H1 (cell line): Measurements from ENCODE around the gene ITGB8. TPM values are rescaled to one million over a fixed set of nuclear protein-coding genes. Genes with fewer than 3 reads are reported as not detected.

Source experiments
- CHD2 ChIP-seq: IDR thresholded peaks from 2 replicates; pipeline ENCODE4 v1.6.1; 2012; ENCODE audit warnings: low read length, improper control_type of control experiment
- CHD7 ChIP-seq: fragments of 300-600 bp; sonication (generic); IDR thresholded peaks from 2 replicates; pipeline ENCODE4 v1.7.1; 2012; ENCODE audit warnings: low read length, moderate library complexity, mild to moderate bottlenecking, inconsistent platforms; ENCODE audit not compliant: insufficient replicate concordance
- JUN ChIP-seq: IDR thresholded peaks from 2 replicates; pipeline ENCODE4 v1.6.1; 2011; ENCODE audit warnings: low read depth, mild to moderate bottlenecking, improper control_type of control experiment, low read length
- RAD21 ChIP-seq, 2 experiments: IDR thresholded peaks in 1 of 2; conservative IDR thresholded peaks in 1 of 2; 2 replicates each; pipeline ENCODE4 v1.6.1; 2011; ENCODE audit warnings: low read depth in 2 of 2, low read length in 2 of 2, improper control_type of control experiment in 1 of 2, inconsistent platforms in 1 of 2, mild to moderate bottlenecking in 1 of 2, moderate library complexity in 1 of 2
- RFX5 ChIP-seq: IDR thresholded peaks from 2 replicates; pipeline ENCODE4 v1.6.1; 2011; ENCODE audit warnings: low read depth, low read length, improper control_type of control experiment, borderline replicate concordance
- TAF1 ChIP-seq: IDR thresholded peaks from 2 replicates; pipeline ENCODE4 v1.6.1; 2011; ENCODE audit warnings: mild to moderate bottlenecking, low read depth, low read length
- YY1 ChIP-seq: IDR thresholded peaks from 2 replicates; pipeline ENCODE4 v1.6.1; 2011; ENCODE audit warnings: low read depth, mild to moderate bottlenecking, low read length
- ZNF274 ChIP-seq: IDR thresholded peaks from 2 replicates; pipeline ENCODE4 v1.7.0; 2012; ENCODE audit warnings: low read length, borderline replicate concordance; ENCODE audit errors: extremely low read depth
- polyA plus RNA-seq, 7 experiments: library from polyadenylated mRNA; depleted of rRNA in 3 of 7; stranded (reverse) in 5 of 7; unstranded in 2 of 7; fragments of >200 nt in 5 of 7; fragments of 200-250 nt in 2 of 7; gene quantifications; 1 replicate in 5 of 7; 2 replicates in 1 of 7; 4 replicates in 1 of 7; pipeline versions ENCODE4 v1.2.1 to v1.2.3, GENCODE V29; 2011 to 2013; ENCODE audit warnings: missing spikeins in 2 of 7, mixed read lengths in 2 of 7
- total RNA-seq: library from RNA; stranded (reverse); fragmentation: NEBNext Ultra II Directional; extraction: Animal tissue kit (Norgen Biotek cat#: 25700); gene quantifications from 2 replicates; pipeline ENCODE4 v1.2.1, GENCODE V29; 2021

The ITGB8 gene
- total and polyA plus RNA-seq, 2 of the 8 experiments (the other 6 are each of a cell fraction or from before 2014, with no cell fraction given), result 1.2 to 3.6 TPM

GRCh38 chr7:20328692-20329091 is 2.0 kb upstream of the ITGB8 start (continued):
- TF ChIP-seq CHD7, result no peak
- no peak for TF ChIP-seq YY1
- no peak for TF ChIP-seq ZNF274
- TF ChIP-seq TAF1, result no peak
- no peak for TF ChIP-seq RAD21 (IDR thresholded peaks at IDR 0.05 in 1 of 2, conservative IDR thresholded peaks at IDR 0.05 in 1 of 2; ENCODE audit: low read depth in 2 of 2, low read length in 2 of 2)
- TF ChIP-seq RFX5, result no peak
- TF ChIP-seq CHD2, result no peak
- no peak for TF ChIP-seq JUN
